H1 (cell line): ENCODE measurements around the gene ZNF764. TPM values are rescaled to one million over a fixed set of nuclear protein-coding genes. Genes with fewer than 3 reads are reported as not detected.

Experiments
- BRCA1 ChIP-seq: IDR thresholded peaks from 2 replicates; pipeline ENCODE4 v1.6.1; 2012; ENCODE audit warnings: low read depth, low read length, improper control_type of control experiment
- CBX5 ChIP-seq: fragments of 300-800, 300-1000 bp; sonication (generic); IDR thresholded peaks from 2 replicates; pipeline ENCODE4 v1.7.1; 2016; ENCODE audit warnings: antibody characterized with exemption, low read length, low read depth
- CEBPB ChIP-seq: IDR thresholded peaks from 2 replicates; pipeline ENCODE4 v1.6.1; 2012; ENCODE audit warnings: low read depth, low read length
- CTBP2 ChIP-seq: IDR thresholded peaks from 2 replicates; pipeline ENCODE4 v1.7.0; 2011; ENCODE audit warnings: borderline replicate concordance, mild to moderate bottlenecking, moderate library complexity, mixed read lengths, low read length; ENCODE audit not compliant: insufficient read depth, insufficient read length
- EGR1 ChIP-seq: IDR thresholded peaks from 2 replicates; pipeline ENCODE4 v1.6.1; 2011; ENCODE audit warnings: low read depth, low read length, borderline replicate concordance
- FOSL1 ChIP-seq: IDR thresholded peaks from 2 replicates; pipeline ENCODE4 v1.6.1; 2011; ENCODE audit warnings: mild to moderate bottlenecking, low read depth, low read length, moderate library complexity; ENCODE audit not compliant: insufficient read depth
- GABPA ChIP-seq: IDR thresholded peaks from 2 replicates; pipeline ENCODE4 v1.6.1; 2011; ENCODE audit warnings: mild to moderate bottlenecking, low read length, moderate library complexity, borderline replicate concordance; ENCODE audit not compliant: insufficient read depth
- GTF2F1 ChIP-seq: IDR thresholded peaks from 2 replicates; pipeline ENCODE4 v1.6.1; 2012; ENCODE audit warnings: low read depth, low read length, improper control_type of control experiment, borderline replicate concordance
- HDAC2 ChIP-seq, 2 experiments: fragments of 300-600 bp in 1 of 2; sonication (generic) in 1 of 2; IDR thresholded peaks; 2 replicates each; pipeline ENCODE4 v1.6.1; 2011 to 2012; ENCODE audit warnings: low read depth in 2 of 2, low read length in 2 of 2, mild to moderate bottlenecking in 2 of 2, moderate library complexity in 2 of 2, borderline replicate concordance in 1 of 2, inconsistent platforms in 1 of 2
- JUND ChIP-seq: IDR thresholded peaks from 2 replicates; pipeline ENCODE4 v1.6.1; 2011; ENCODE audit warnings: mild to moderate bottlenecking, improper control_type of control experiment, low read length
- NRF1 ChIP-seq: IDR thresholded peaks from 2 replicates; pipeline ENCODE4 v1.6.1; 2011; ENCODE audit warnings: mild to moderate bottlenecking, low read depth, low read length, improper control_type of control experiment
- POLR2A ChIP-seq, 2 experiments: IDR thresholded peaks; 1 replicate in 1 of 2; 2 replicates in 1 of 2; pipeline ENCODE4 v1.6.1; 2011; ENCODE audit warnings: low read depth in 2 of 2, low read length in 2 of 2, mild to moderate bottlenecking in 2 of 2; ENCODE audit errors: control extremely low read depth in 1 of 2
- RAD21 ChIP-seq, 2 experiments: IDR thresholded peaks in 1 of 2; conservative IDR thresholded peaks in 1 of 2; 2 replicates each; pipeline ENCODE4 v1.6.1; 2011; ENCODE audit warnings: low read depth in 2 of 2, low read length in 2 of 2, improper control_type of control experiment in 1 of 2, inconsistent platforms in 1 of 2, mild to moderate bottlenecking in 1 of 2, moderate library complexity in 1 of 2
- RFX5 ChIP-seq: IDR thresholded peaks from 2 replicates; pipeline ENCODE4 v1.6.1; 2011; ENCODE audit warnings: low read depth, low read length, improper control_type of control experiment, borderline replicate concordance
- SIRT6 ChIP-seq: IDR thresholded peaks from one replicate; pipeline ENCODE4 v1.7.1; 2012; ENCODE audit warnings: low read length, inconsistent platforms
- SP1 ChIP-seq: IDR thresholded peaks from 2 replicates; pipeline ENCODE4 v1.6.1; 2011; ENCODE audit warnings: low read depth, low read length
- SRF ChIP-seq: IDR thresholded peaks from 2 replicates; pipeline ENCODE4 v1.6.1; 2011; ENCODE audit warnings: mild to moderate bottlenecking, low read depth, low read length, moderate library complexity
- TAF1 ChIP-seq: IDR thresholded peaks from 2 replicates; pipeline ENCODE4 v1.6.1; 2011; ENCODE audit warnings: mild to moderate bottlenecking, low read depth, low read length
- TBP ChIP-seq: IDR thresholded peaks from 2 replicates; pipeline ENCODE4 v1.6.1; 2011; ENCODE audit warnings: low read depth, low read length, improper control_type of control experiment
- YY1 ChIP-seq: IDR thresholded peaks from 2 replicates; pipeline ENCODE4 v1.6.1; 2011; ENCODE audit warnings: low read depth, mild to moderate bottlenecking, low read length
- polyA plus RNA-seq, 7 experiments: library from polyadenylated mRNA; depleted of rRNA in 3 of 7; stranded (reverse) in 5 of 7; unstranded in 2 of 7; fragments of >200 nt in 5 of 7; fragments of 200-250 nt in 2 of 7; gene quantifications; 1 replicate in 5 of 7; 2 replicates in 1 of 7; 4 replicates in 1 of 7; pipeline versions ENCODE4 v1.2.1 to v1.2.3, GENCODE V29; 2011 to 2013; ENCODE audit warnings: missing spikeins in 2 of 7, mixed read lengths in 2 of 7
- total RNA-seq: library from RNA; stranded (reverse); fragmentation: NEBNext Ultra II Directional; extraction: Animal tissue kit (Norgen Biotek cat#: 25700); gene quantifications from 2 replicates; pipeline ENCODE4 v1.2.1, GENCODE V29; 2021
- TF ChIP-seq, protein P1 (sequence below): IDR thresholded peaks from 2 replicates; pipeline ENCODE4 v1.6.1; 2011; ENCODE audit warnings: low read length, improper control_type of control experiment
- TF ChIP-seq, protein P2 (sequence below): IDR thresholded peaks from 2 replicates; pipeline ENCODE4 v1.6.1; 2012; ENCODE audit warnings: low read length, inconsistent platforms

ZNF764 gene
- total and polyA plus RNA-seq, 2 of the 8 experiments (the other 6 are each of a cell fraction or from before 2014, with no cell fraction given), result 5.7 to 7.7 TPM

DNA sequence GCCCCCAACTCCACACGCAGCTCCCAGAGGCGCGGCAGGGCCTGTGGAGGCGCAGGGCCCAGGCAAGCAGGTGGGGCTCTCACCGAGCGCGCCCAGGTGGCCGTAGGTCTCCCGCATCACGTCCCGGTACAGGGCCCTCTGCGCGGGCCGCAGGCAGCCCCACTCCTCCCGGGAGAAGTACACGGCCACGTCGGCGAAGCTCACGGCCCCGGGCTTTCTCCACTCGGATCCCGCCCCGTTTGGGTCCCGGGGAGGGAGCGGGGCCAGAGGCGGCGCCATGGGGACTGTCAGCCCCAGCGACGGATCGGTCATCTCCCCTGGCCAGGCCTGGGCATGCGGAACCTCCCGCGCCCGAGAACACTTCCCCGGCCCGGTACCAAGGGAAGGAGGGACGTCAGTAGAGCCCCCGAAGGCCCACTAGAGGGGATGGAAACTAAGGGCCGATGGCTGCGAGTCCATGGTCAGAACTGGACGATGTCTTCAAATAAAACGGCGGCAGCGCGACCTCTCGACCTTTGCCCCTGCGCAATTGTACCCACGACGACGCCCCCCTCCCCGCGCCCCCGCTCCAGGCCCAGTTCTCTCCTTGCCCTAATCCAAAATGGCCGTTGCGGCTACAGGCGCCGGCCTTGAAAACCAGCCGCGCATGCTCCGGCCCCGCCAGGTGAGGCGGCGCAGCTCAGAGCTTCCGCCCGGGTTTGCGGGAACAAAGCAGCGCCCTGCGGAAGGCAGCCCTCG is 23.6 kb downstream of the ZNF764 start, which contains the start of gene ZNF747 (continued):
- TF ChIP-seq SIRT6 (no peak), POLR2A (IDR thresholded peaks at IDR 0.05; ENCODE audit: control extremely low read depth in 1 of 2, low read depth in 2 of 2, low read length in 2 of 2) (peak in 1 of 2 experiments; percentile 81; a peak in 2 of 3 replicates), GTF2F1 (no peak), RFX5 (no peak), EGR1 (no peak; the same call in 1 of the 2 replicates), JUND (no peak), SRF (peak; percentile 40; the same call in 1 of the 2 replicates), CTBP2 (no peak), FOSL1 (no peak), BRCA1 (no peak), HDAC2 (IDR thresholded peaks at IDR 0.05; ENCODE audit: borderline replicate concordance in 1 of 2, low read depth in 2 of 2, low read length in 2 of 2) (no peak), SP1 (no peak), TAF1 (peak; percentile 59), RAD21 (IDR thresholded peaks at IDR 0.05 in 1 of 2, conservative IDR thresholded peaks at IDR 0.05 in 1 of 2; ENCODE audit: low read depth in 2 of 2, low read length in 2 of 2) (0 out of 4 replicates have a peak, but pooled peaks of 1 of the 2 experiments have one; percentile 9), NRF1 (peak; percentile 80), CBX5 (no peak), CEBPB (no peak), YY1 (peak; percentile 100), TBP (peak; percentile 69; the same call in 1 of the 2 replicates), GABPA (no peak)
- TF ChIP-seq, protein P1, sequence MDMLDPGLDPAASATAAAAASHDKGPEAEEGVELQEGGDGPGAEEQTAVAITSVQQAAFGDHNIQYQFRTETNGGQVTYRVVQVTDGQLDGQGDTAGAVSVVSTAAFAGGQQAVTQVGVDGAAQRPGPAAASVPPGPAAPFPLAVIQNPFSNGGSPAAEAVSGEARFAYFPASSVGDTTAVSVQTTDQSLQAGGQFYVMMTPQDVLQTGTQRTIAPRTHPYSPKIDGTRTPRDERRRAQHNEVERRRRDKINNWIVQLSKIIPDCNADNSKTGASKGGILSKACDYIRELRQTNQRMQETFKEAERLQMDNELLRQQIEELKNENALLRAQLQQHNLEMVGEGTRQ, result no peak
- TF ChIP-seq, protein P2, sequence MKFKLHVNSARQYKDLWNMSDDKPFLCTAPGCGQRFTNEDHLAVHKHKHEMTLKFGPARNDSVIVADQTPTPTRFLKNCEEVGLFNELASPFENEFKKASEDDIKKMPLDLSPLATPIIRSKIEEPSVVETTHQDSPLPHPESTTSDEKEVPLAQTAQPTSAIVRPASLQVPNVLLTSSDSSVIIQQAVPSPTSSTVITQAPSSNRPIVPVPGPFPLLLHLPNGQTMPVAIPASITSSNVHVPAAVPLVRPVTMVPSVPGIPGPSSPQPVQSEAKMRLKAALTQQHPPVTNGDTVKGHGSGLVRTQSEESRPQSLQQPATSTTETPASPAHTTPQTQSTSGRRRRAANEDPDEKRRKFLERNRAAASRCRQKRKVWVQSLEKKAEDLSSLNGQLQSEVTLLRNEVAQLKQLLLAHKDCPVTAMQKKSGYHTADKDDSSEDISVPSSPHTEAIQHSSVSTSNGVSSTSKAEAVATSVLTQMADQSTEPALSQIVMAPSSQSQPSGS, result no peak
